Activated CD4-positive, CD25-positive, alpha-beta regulatory T cell treated with anti-CD3 and anti-CD28 coated beads, Interleukin-2, amount 50 U/mL, for 16 hours (primary cell): ENCODE data around the gene TRAPPC3.

Source experiments
- DNase-seq: peaks from one replicate; pipeline ENCODE4 v3.0.0-alpha.2; 2020; ENCODE audit warnings: low read depth, low spot score

Gene TRAPPC3

DNA sequence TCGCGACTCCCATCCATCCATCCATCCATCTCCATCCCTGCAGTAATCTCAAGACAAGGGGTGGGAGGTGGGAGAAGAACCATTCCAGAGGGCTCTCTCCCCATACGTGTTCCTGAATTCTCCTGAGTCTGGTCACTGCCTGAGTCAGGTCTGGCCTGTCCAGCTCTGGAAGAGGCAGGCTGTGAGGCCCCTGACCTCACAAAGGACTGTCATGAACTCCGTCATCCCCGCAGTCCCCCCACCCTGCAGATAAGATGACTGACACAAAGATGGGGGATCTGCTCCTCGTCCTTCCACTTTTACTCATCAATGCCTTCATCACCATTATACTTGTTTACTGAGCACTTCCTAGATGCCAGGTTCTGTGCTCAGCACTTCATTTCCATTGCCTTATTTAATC, 5.0 kb upstream of the TRAPPC3 start:
- no peak for DNase-seq

DNA sequence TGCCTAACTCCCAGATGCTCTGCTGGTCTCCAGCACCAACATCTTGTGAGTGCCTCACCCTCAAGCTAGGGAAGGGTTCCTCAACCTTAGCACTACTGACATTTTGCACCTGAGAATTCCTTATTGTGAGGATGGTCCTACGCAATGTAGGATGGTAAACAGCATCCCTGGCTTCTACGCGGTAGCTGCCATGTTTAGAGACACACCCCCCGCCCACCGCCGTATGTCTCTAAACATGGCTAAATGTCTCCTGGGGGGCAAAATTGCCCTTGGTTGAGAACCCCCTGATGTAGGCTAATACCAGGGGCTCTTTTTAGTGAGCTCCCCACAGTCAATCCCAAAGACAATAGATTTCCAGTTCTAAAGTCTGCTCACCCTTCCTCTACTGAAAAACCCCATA, 4.2 kb upstream of the TRAPPC3 start:
- no peak for DNase-seq

DNA sequence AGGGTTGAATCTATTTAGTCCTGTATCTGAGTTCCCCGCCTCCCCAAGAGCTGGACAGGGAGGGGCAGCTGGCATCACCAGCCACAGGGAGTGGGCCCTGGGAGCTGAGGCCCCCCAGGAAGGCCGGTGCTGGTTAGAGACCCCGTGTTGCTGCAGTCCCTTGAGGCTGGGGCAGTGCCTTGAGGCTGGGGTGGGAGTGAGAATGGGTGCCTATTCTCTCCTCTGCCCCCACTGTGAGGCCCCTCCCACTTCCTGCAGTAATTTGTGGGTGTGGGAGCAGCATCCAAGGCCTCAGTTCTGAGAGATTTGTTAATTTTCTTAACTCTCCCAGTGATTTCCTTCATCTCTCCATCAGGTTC, 2.5 kb upstream of the TRAPPC3 start:
- no peak for DNase-seq

DNA sequence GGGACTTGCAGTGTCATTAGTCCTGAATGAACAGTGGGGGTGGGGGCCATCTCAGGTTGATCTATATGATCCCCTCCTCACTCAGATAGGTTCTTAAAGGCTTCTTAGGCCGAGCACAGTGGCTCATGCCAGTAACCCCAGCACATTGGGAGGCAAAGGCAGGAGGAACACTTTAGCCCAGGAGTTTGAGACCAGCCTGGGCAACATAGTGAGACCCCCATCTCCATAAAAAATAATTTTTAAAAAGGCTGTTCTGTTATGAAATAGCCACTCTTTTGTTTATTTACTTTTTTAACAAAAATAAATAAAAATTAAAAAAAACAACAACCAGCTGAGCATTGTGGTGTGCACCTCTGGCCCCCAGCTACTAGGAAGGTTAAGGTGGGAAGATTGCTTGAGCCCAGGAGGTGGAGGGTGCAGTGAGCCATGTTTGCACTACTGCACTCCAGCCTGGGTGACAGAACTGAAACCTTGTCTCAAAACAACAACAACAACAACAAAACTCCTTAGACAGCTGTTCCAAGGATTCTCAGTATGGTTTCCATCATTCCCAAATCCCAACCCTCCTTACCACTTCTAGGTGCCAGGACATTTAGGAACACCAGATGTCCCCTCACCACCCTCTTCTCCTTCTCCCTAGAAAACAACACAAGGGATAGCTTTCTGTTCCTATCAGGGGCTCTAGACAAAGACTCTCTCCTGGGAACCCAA, 2.0 kb upstream of the TRAPPC3 start:
- no peak for DNase-seq

DNA sequence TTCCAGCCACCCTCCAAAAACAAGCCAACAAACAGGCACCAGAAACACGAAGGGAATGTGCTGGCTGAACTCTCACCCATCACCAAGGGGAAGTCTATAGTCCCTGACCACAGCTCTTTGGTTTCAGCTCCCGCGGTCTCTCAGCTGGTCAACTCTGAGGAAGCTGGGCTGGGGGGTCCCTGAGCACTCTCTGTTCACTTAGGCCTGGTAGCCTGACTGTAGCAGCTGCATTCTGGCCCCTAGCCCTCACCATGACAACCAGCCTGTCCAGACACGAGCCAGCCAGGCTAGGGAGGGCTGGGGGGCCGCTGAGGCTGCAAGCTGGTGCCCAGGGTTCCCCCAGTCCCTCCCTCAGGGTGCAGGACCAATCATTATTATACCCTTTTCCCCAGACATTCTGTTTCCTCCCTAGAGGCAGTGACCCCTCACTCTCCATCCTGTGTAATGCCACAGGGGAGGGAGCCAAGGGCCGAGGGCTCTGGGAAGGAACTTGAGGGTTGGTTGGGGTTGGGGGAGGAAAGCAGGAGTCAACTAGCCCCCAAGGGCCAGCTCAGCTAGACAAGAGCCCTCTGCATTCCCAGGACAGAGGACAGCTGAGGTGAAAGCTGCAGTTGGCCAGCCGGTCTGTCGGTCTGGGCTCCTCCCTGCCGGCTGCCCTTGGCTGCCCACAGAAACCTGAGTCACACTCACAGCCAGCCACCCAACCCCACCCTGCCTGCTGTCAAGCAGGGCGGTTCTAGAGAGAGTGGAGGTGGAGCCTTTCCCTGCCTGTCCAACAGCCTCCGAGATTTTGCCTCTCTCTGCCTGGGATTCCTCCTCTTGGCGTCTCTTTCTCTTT, 1.2 kb upstream of the TRAPPC3 start:
- DNase-seq, result no peak

DNA sequence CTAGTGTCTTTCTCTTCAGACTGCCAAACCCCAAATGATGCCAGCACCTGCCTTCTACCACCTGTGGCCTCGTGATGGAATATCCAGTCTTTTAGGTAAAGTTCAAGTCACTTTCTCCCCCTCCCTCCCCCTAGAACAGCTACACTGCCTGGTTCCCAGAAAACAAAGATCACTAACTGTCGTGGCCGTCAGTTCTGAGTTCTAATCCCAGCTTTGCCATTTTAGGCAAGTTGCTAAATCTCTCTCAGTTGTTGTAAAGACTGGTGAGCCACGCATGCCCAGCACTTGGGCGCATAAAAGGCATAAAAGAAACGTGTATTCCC, 648 bp upstream of the TRAPPC3 start:
- DNase-seq, result no peak

DNA sequence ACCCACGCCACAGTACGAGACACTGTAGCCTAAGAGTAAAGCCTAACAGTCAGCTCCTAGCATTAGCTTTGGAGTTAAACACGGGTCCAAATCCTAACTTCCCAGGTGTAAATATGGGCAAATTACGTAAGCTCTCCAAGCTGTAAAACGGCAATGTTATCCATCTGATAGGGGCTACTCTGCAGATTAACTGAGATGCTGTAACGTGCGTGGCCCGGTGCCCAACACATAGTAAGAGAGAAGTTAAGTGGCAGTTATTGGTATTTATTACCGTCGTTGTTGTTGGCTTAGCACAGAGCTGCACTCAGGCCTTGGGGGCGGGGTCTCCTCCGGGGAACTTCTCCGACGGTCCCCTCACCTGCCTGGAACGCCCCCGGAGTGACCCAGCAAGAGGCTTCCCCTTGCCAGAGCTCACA, 457 bp downstream of the TRAPPC3 start:
- no peak for DNase-seq

DNA sequence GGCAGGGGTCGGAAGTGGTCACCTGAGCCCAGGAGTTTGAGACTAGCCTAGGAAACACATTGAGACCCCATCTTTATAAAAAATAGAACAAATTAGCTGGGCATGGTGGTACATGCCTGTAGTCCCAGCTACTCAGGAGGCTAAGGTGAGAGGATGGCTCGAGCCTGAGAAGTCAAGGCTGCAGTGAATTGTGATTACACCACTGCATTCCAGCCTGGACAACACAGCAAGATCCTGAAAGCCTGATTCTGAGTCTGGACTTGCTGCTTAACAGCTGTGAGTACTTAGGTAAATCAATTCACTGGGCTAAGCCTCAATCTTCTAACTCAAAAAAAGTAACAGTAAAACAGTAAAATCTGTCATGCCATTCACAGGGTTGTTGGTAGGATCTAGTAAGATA, 4.9 kb downstream of the TRAPPC3 start:
- no peak for DNase-seq

DNA sequence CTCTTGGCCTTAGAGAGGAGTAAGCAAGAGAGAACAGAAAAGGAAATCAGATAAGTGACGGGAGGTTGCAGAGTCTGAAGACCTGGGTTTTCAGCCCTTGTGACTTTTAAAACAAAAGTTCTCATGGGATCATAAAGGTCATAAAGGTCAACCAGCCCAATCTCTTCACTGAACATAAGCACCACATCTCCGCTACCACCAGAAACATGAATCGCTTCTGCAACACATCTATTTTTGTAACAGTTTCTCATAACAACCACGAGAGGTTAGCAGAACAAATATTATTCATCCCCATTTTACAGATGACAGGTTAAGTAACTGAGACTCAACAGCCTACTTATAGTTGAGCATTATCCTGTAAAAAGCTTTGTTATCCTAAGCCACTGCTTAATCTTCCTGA, 5.9 kb downstream of the TRAPPC3 start:
- DNase-seq, result no peak

DNA sequence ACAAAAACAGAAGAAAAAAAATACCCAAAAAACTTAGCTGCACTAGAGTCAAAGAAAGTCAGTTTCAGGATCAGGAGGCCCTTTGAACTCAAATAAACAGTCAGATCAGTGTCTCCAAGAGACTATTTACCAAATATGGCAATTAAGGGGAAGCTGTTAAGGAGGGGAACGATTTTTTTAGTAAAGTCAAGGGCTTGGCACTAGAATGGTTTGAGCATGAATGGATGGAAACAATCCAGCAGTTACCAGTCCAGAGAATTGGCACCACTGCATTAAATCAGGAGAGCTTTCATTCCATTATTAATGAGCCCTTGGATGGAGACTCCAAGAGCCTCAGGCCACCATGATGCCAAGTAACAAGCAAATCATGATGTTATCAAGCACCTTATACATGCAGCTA, 7.2 kb downstream of the TRAPPC3 start:
- no peak for DNase-seq

DNA sequence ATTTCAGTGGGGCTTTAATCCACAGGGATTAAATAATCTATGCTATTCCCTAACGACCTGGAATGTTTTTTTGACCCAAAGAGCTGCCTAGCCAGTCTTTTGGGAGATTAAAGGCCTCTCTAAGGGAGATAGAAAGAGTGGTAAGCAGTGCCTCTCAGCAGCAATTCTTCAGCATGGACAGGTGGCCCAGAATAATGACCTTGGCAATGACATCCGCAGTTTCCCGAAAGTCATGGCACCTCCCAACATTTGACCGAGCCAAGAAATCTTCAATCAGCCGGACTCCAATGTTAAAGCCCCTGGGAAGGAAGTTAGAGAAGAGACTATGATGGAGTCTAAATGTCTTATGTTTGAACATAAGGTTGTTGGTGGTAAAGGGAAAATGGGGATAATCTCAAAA, 9.8 kb downstream of the TRAPPC3 start:
- no peak for DNase-seq

DNA sequence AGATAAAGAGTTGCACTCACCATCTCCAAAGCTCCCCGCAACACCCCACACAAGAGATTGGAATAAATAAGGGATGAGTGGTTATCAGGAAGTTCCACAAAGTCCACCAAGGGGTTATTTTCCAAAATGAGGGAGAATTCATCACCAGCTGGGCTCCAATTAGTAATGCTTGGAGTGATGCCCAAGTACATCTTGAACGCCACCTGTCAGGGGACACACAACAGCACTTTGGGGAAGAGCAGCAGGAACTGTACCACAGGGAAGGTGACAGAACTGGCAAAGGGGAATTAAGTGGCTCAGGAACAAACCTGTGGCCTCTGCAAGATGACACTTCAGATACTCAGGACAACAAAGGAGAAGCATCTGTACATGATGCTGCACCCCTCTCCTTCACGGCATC, 11.5 kb downstream of the TRAPPC3 start:
- no peak for DNase-seq

DNA sequence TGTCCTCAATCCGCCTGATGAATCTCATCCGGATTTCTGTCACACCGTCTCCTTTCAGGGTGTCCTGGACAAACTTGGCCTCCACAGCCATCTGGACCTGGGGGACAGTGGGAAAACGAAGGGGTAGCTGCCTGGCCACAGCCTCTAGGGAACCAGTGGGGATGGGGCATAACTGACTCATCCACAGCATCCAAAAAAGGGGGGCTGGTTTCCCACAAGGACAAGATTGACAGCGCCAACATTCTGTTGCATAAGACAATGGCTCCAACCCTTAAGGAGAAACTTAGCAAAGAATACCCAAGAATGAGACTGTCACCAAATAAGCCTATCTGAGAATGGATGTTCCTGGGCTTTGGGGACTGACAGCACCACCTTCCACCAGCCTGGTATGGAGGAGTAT, 12.1 kb downstream of the TRAPPC3 start:
- DNase-seq, result no peak

DNA sequence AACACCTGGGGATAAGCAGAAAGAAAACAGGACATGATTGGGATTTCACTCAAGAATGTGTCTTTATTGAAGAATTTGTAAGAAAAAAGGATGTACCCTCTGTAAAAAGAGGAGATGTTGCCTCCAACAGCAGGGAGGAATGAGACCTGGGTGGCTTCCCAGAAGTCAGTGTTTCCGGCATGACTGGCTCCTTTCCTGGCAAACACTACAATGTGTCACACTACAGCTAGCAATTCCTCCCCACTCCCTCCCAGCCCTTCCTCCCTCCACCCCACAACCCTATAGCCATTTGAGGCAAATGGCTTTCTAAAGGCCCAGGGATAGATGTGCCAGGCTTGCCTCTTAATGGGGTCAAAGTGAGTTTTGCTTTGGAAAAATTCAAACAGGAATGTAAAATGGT, 12.8 kb downstream of the TRAPPC3 start:
- no peak for DNase-seq

DNA sequence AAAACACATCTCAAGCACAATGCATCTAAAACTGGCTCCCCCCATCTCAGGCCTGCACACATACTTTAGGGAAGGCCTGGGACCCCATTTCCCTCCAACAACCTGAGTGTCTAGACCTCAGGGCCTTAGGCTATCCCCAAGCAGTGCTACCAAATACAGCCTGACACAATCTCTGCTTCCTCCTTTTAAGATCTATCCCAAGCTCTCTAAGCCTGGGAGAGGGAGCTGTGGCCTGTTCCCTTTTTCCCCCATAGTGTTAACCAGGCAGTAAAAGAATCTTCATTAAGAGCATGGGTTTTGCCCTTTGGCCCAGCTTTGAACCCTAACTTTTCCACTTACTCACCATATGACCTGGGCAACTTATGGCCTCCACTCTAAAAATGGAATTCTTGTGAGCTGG, 13.5 kb downstream of the TRAPPC3 start:
- DNase-seq, result no peak

DNA sequence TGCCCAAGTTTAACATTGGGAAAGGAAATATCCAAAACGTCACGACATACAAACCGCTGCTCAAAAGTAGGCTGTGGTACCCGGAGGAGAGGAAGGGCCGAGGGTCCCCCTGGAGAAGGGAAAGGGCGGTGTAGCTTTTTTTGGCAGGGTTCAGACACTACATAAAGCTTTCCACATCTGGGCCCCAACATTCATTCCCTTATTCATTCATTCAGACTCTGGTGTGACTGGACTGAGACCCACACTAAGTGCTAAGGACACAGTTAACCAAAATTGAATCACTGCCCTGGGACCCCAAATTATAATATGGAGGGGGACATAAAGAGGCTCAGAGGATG, 14.0 kb downstream of the TRAPPC3 start:
- DNase-seq, result no peak

DNA sequence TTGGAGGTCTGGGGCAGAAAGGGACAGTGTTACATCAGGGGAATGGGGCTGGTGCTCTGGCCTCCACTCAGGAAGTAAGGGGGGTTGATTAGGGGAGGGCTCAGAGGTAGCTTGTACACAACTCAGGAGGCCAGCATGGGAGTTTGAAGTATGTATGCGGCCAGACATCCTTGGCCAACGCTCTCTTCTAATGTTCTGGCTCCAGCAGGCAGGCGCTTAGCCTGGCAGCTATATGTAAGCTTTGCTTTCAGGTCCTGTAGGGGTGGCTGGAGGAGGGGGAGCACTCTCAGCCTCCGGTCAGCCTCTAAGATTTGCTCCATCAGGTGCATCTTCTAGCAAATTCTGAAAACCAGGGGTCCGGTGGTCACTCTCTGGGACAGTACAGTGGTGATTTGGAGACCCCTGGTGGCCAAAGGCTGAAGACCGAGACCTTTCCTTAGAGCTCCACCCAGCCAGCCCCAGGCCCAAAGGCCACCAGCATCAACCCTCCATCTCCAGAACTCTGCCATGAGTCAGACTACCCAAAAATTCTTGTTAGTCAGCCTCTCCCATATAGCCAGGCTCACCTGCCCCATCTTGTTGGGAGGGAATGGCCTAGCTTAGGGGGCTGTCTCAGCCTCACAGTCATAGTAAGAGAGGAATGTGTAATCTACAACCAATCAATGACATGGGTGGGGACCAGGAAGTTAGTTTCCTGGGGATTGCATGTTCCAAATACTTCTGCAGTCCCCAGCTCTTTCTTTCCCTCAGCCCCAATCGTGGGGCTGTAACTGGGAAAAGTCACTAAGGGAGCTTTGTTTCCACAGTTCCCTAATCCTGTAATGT, 14.6 kb downstream of the TRAPPC3 start:
- DNase-seq, result no peak

DNA sequence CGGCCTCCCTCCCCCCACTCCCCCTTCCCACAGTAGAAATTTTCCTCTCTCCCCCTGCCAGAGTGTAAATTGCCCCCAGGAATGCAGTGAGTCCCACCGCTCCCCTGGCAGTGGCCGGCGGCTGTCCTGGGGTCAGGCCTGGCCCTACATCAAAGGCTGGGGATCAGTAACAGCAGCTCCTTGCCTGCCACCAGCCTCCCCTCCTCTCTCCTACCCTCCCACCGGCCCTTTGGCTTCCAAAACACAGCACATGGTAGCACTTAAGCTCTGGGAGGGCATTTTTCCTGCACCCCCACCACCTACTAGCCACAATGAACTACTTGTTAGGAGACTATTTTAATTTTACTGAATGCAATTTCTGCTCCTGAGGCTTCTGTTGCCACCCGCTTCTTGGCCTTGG, 15.3 kb downstream of the TRAPPC3 start:
- DNase-seq, result no peak

DNA sequence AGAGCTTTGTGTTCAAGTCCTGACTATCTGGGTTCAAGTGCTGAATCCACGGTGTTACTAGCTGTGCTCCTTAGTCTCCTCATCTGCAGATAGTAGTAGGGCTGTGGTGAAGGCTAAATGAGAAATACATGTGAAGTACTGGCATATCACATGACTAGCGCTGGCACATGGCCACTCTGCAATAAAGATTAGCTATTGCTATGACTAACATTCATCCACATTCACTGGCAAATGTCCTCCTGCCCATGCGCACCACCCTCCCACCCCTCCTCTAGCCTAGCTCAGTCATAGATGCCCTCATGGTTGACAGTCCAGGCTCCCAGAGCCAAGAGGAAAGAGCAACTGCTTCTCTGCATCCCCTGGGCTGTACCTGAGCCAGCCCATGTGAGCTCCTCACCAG, 15.8 kb downstream of the TRAPPC3 start:
- no peak for DNase-seq

DNA sequence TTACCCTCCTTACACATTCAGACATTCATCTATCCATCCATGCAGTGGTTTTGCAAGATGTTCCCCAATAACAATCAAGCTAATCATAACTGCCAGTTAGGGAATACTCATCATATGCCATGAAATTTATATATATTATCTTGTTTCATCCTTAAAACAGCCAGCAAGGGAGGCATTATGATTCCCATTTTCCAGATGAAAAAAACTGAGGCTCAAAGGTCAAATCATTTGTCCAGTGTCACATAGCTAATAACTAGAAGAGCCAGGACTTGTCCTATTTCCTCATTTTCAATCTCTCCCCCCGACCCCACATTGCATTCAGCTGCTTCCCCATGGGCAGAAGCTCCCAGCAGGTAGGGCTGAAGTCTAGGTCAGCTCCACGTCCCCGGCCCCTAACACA, 17.3 kb downstream of the TRAPPC3 start:
- DNase-seq, result no peak

DNA sequence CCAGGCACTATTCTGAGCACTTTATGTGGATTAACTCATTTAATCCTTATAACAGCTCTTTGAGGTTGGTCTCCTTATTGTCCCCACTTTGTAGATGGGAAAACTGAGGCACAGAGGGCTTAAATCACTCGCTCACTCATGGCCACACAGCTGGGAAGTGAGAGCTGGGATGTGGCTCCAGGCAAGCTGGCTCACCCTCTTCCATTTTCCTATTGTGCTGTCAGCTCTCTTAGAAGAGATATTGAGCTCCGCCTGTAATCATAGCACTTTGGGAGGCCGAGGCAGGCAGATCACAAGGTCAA, 20.4 kb downstream of the TRAPPC3 start:
- DNase-seq, result no peak

DNA sequence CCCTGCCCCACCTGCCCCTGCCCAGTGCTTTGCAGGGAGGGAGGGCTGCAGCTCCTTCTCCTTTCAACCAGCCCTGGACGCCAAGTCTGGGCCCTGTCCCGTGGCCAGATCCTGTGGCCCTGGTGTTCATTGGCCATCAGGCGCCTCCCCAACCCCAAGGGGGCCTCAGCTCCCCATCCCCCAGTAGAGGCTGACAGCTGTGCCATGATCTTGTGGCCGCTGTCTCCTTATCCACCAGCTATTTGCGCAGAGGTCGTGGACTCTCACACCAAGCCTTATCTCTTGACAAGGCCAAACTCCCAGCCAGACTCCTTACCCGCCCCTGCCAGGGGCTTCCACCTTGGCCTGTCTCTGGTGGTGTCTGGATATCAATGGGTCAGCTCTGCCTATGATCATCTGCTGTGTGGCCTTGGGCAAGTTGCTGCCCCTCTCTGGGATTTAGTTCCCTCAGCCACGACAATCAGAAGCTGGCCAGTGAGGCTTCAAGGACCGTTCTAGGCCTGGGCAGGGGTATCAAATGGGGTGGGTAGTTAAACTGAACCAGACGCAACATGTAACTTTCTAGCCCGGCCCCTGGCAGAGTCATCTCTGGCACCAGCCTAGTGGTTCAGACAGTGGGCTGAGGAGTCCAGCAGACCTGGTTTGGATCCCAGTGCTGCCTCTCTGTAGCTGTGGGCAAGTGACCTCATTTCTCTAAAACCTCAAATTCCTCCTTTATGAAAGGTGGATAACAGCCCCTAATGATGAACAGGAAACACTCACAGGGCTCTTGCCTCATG, 21.0 kb downstream of the TRAPPC3 start:
- DNase-seq, result no peak
